H1 (cell line): ENCODE measurements around the gene ARL6IP5. TPM values are rescaled to one million over a fixed set of nuclear protein-coding genes. Genes with fewer than 3 reads are reported as not detected.

Source experiments
- CTCF ChIA-PET: fragments of 300-600 bp; sonication (Branson Sonifier 250); formaldehyde crosslinking; loops from one replicate; lab custom pipeline; 2021; ENCODE audit not compliant: partially characterized antibody; lab: Charles Lee
- POLR2A ChIA-PET: fragments of 300-600 bp; sonication (Branson Sonifier 250); formaldehyde crosslinking; loops from one replicate; lab custom pipeline; 2021; ENCODE audit warnings: inconsistent platforms; ENCODE audit not compliant: partially characterized antibody; lab: Charles Lee
- DNase-seq, 2 experiments: peaks; one replicate each; pipeline versions ENCODE4 v3.0.0 to v3.0.0-alpha.2; 2010 to 2022; ENCODE audit warnings: low spot score in 2 of 2, low read depth in 1 of 2, mixed read lengths in 1 of 2
- FAIRE-seq: peaks from 2 replicates; lab custom pipeline; 2011; peaks lifted over from hg19 to GRCh38; lab: Jason Lieb, UNC
- H2AFZ ChIP-seq: 2 replicates; pipeline ENCODE4 v1.8.1; 2012; ENCODE audit warnings: low read length, inconsistent platforms
- H2AK5ac ChIP-seq: 2 replicates; pipeline ENCODE4 v1.6.1; 2013; ENCODE audit warnings: low read depth, low read length
- H2BK120ac ChIP-seq: replicated peaks from 2 replicates; pipeline ENCODE3; 2013; ENCODE audit warnings: low read depth, low read length, inconsistent platforms
- H2BK12ac ChIP-seq: 2 replicates; pipeline ENCODE4 v1.6.1; 2013; ENCODE audit warnings: low read depth, low read length
- H2BK15ac ChIP-seq: 2 replicates; pipeline ENCODE4 v1.6.1; 2013; ENCODE audit warnings: low read length
- H2BK20ac ChIP-seq: 2 replicates; pipeline ENCODE4 v1.6.1; 2013; ENCODE audit warnings: low read length
- H2BK5ac ChIP-seq: 2 replicates; pipeline ENCODE4 v1.6.1; 2013; ENCODE audit warnings: low read depth, low read length
- H3K14ac ChIP-seq: 2 replicates; pipeline ENCODE4 v1.6.1; 2013; ENCODE audit warnings: inconsistent platforms; ENCODE audit not compliant: insufficient read length
- H3K18ac ChIP-seq: 2 replicates; pipeline ENCODE4 v1.6.1; 2013; ENCODE audit warnings: low read length; ENCODE audit errors: extremely low read depth
- H3K23ac ChIP-seq: 2 replicates; pipeline ENCODE4 v1.6.1; 2013; ENCODE audit warnings: inconsistent platforms; ENCODE audit not compliant: insufficient read length
- H3K23me2 ChIP-seq: 2 replicates; pipeline ENCODE4 v1.6.1; 2013; ENCODE audit warnings: low read depth, low read length
- H3K27ac ChIP-seq: 2 replicates; pipeline ENCODE4 v1.6.1; 2011; ENCODE audit warnings: low read depth, low read length, inconsistent platforms
- H3K27me3 ChIP-seq, 4 experiments: replicated peaks in 1 of 4; 1 replicate in 1 of 4; 2 replicates in 3 of 4; pipeline versions ENCODE4 v1.6.1 to v1.8.1; 2011 to 2013; ENCODE audit warnings: low read length in 3 of 4, mild to moderate bottlenecking in 3 of 4, inconsistent platforms in 2 of 4, mixed read lengths in 2 of 4, moderate library complexity in 1 of 4; ENCODE audit not compliant: control insufficient read depth in 3 of 4, insufficient read depth in 3 of 4; ENCODE audit errors: extremely low read depth in 1 of 4
- H3K36me3 ChIP-seq, 4 experiments: 2 replicates each; pipeline versions ENCODE4 v1.6.1 to v1.8.1; 2011 to 2013; ENCODE audit warnings: mild to moderate bottlenecking in 4 of 4, low read length in 3 of 4, moderate library complexity in 2 of 4, control low read depth in 1 of 4, inconsistent platforms in 1 of 4; ENCODE audit not compliant: insufficient read depth in 4 of 4, control insufficient read depth in 2 of 4
- H3K4ac ChIP-seq: replicated peaks from 2 replicates; pipeline ENCODE3; 2013; ENCODE audit warnings: low read length, low read depth, mixed read lengths, inconsistent platforms; ENCODE audit not compliant: insufficient read length
- H3K4me1 ChIP-seq, 4 experiments: replicated peaks in 1 of 4; 1 replicate in 1 of 4; 2 replicates in 3 of 4; pipeline versions ENCODE4 v1.6.1 to v1.8.1; 2011 to 2013; ENCODE audit warnings: low read length in 3 of 4, inconsistent platforms in 2 of 4, mixed read lengths in 1 of 4; ENCODE audit not compliant: insufficient read depth in 4 of 4, control insufficient read depth in 3 of 4
- H3K4me2 ChIP-seq, 2 experiments: 2 replicates each; pipeline versions ENCODE4 v1.6.1 to v1.8.1; 2011 to 2013; ENCODE audit warnings: low read depth in 2 of 2, low read length in 2 of 2, control low read depth in 1 of 2, inconsistent platforms in 1 of 2, mild to moderate bottlenecking in 1 of 2; ENCODE audit not compliant: insufficient read depth in 1 of 2
- H3K4me3 ChIP-seq, 4 experiments: fragments of 200-600, 300-600 bp in 1 of 4; sonication (generic), shearing (Covaris generic), sonication (Bioruptor Twin) in 1 of 4; 2 replicates each; pipeline versions ENCODE4 v1.5.1 to v1.8.1; 2011 to 2016; ENCODE audit warnings: low read length in 4 of 4, low read depth in 3 of 4, control low read depth in 2 of 4, inconsistent platforms in 2 of 4, mild to moderate bottlenecking in 2 of 4, mixed read lengths in 1 of 4, moderate library complexity in 1 of 4; ENCODE audit not compliant: insufficient read depth in 2 of 4; ENCODE audit errors: extremely low read depth in 1 of 4
- H3K56ac ChIP-seq: replicated peaks from 2 replicates; pipeline ENCODE3; 2013; ENCODE audit warnings: low read depth, mild to moderate bottlenecking, mixed read lengths, low read length, inconsistent platforms; ENCODE audit not compliant: insufficient read length
- H3K79me1 ChIP-seq: 2 replicates; pipeline ENCODE4 v1.6.1; 2013; ENCODE audit warnings: low read depth, low read length, control low read depth
- H3K79me2 ChIP-seq, 2 experiments: 2 replicates each; pipeline versions ENCODE4 v1.6.1 to v1.8.1; 2012 to 2013; ENCODE audit warnings: low read length in 2 of 2, mild to moderate bottlenecking in 2 of 2, inconsistent platforms in 1 of 2; ENCODE audit not compliant: insufficient read depth in 2 of 2, control insufficient read depth in 1 of 2
- H3K9ac ChIP-seq, 4 experiments: replicated peaks in 1 of 4; 1 replicate in 1 of 4; 2 replicates in 3 of 4; pipeline versions ENCODE4 v1.6.1 to v1.8.1; 2011 to 2013; ENCODE audit warnings: low read depth in 3 of 4, low read length in 3 of 4, control low read depth in 2 of 4, mild to moderate bottlenecking in 2 of 4, moderate library complexity in 2 of 4, inconsistent platforms in 1 of 4; ENCODE audit errors: extremely low read depth in 1 of 4
- H3K9me3 ChIP-seq, 2 experiments: 2 replicates each; pipeline versions ENCODE4 v1.6.1 to v1.8.1; 2012 to 2013; ENCODE audit warnings: mild to moderate bottlenecking in 2 of 2, moderate library complexity in 2 of 2, control low read depth in 1 of 2, inconsistent platforms in 1 of 2, low read depth in 1 of 2, low read length in 1 of 2, mixed read lengths in 1 of 2; ENCODE audit not compliant: insufficient read depth in 2 of 2
- H4K20me1 ChIP-seq, 2 experiments: replicated peaks in 1 of 2; 2 replicates each; pipeline versions ENCODE3 to v1.8.1; 2011 to 2013; ENCODE audit warnings: inconsistent platforms in 2 of 2, low read length in 2 of 2, mild to moderate bottlenecking in 1 of 2; ENCODE audit not compliant: insufficient read depth in 2 of 2, control insufficient read depth in 1 of 2
- H4K5ac ChIP-seq: 2 replicates; pipeline ENCODE4 v1.6.1; 2013; ENCODE audit warnings: low read length, low read depth, mixed read lengths, inconsistent platforms; ENCODE audit not compliant: insufficient read length
- H4K8ac ChIP-seq: 2 replicates; pipeline ENCODE4 v1.8.0; 2013; ENCODE audit warnings: mild to moderate bottlenecking, moderate library complexity, low read length, inconsistent platforms; ENCODE audit not compliant: insufficient read depth; ENCODE audit errors: extremely low read depth
- H4K91ac ChIP-seq: replicated peaks from 2 replicates; pipeline ENCODE3; 2013; ENCODE audit warnings: low read length, mixed read lengths, inconsistent platforms; ENCODE audit not compliant: insufficient read length
- BCL11A ChIP-seq, 2 experiments: IDR thresholded peaks; one replicate each; pipeline ENCODE4 v1.6.1; 2011; ENCODE audit warnings: low read depth in 2 of 2, low read length in 2 of 2, mild to moderate bottlenecking in 2 of 2
- CTBP2 ChIP-seq: IDR thresholded peaks from 2 replicates; pipeline ENCODE4 v1.7.0; 2011; ENCODE audit warnings: borderline replicate concordance, mild to moderate bottlenecking, moderate library complexity, mixed read lengths, low read length; ENCODE audit not compliant: insufficient read depth, insufficient read length
- FOSL1 ChIP-seq: IDR thresholded peaks from 2 replicates; pipeline ENCODE4 v1.6.1; 2011; ENCODE audit warnings: mild to moderate bottlenecking, low read depth, low read length, moderate library complexity; ENCODE audit not compliant: insufficient read depth
- NRF1 ChIP-seq: IDR thresholded peaks from 2 replicates; pipeline ENCODE4 v1.6.1; 2011; ENCODE audit warnings: mild to moderate bottlenecking, low read depth, low read length, improper control_type of control experiment
- SAP30 ChIP-seq: fragments of 300-600 bp; sonication (generic); IDR thresholded peaks from 2 replicates; pipeline ENCODE4 v1.7.1; 2012; ENCODE audit warnings: low read length, moderate library complexity, mild to moderate bottlenecking, inconsistent platforms; ENCODE audit not compliant: insufficient read depth, insufficient replicate concordance
- TAF1 ChIP-seq: IDR thresholded peaks from 2 replicates; pipeline ENCODE4 v1.6.1; 2011; ENCODE audit warnings: mild to moderate bottlenecking, low read depth, low read length
- TAF7 ChIP-seq: optimal IDR thresholded peaks from 2 replicates; pipeline ENCODE3; 2011; ENCODE audit warnings: low read depth, mild to moderate bottlenecking, inconsistent platforms, low read length, moderate library complexity, borderline replicate concordance
- YY1 ChIP-seq: IDR thresholded peaks from 2 replicates; pipeline ENCODE4 v1.6.1; 2011; ENCODE audit warnings: low read depth, mild to moderate bottlenecking, low read length
- polyA plus RNA-seq, 7 experiments: library from polyadenylated mRNA; depleted of rRNA in 3 of 7; stranded (reverse) in 5 of 7; unstranded in 2 of 7; fragments of >200 nt in 5 of 7; fragments of 200-250 nt in 2 of 7; gene quantifications; 1 replicate in 5 of 7; 2 replicates in 1 of 7; 4 replicates in 1 of 7; pipeline versions ENCODE4 v1.2.1 to v1.2.3, GENCODE V29; 2011 to 2013; ENCODE audit warnings: missing spikeins in 2 of 7, mixed read lengths in 2 of 7
- total RNA-seq: library from RNA; stranded (reverse); fragmentation: NEBNext Ultra II Directional; extraction: Animal tissue kit (Norgen Biotek cat#: 25700); gene quantifications from 2 replicates; pipeline ENCODE4 v1.2.1, GENCODE V29; 2021
- TF ChIP-seq, protein P1 (sequence below): IDR thresholded peaks from 2 replicates; pipeline ENCODE4 v1.6.1; 2012; ENCODE audit warnings: low read length, inconsistent platforms

ARL6IP5 gene
- total and polyA plus RNA-seq, 2 of the 8 experiments (the other 6 are each of a cell fraction or from before 2014, with no cell fraction given) = 24.9 to 30.1 TPM

DNA sequence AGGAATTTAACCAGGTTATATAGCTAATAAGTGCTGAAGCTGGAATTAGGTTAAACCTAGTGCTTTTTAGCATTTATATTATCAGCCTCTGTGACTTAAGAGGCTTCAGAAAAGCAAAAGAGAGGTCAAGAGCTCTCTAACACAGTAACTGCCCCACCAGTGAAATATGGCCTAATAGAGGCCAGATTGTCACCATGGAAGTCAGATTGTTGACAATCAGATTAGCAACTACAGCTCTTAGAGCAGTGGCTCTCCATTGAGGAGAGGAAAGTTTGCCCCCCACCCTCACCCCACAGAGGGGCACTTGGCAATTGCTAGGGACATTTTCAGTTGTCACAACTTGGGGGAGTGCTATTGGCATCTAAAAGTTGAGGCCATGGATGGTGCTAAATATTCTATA lies 61.0 kb downstream of the ARL6IP5 start:
- peaks cover 0 to 6% (median 2%) of the 10 kb centered on the region in 4 experiments; a peak in 3 of 7 replicates for H3K27me3 ChIP-seq
- H3K23ac ChIP-seq = no peak overlapping the region
- no peaks in the 10 kb centered on the region for H3K79me1 ChIP-seq
- ChIA-PET CTCF (interaction anchor here (1.0 to 2.1 kb wide), 8 partner anchors 9 to 281 kb away, joined by 3 to 12 read pairs (median 6); no protein-coding TSS in a partner anchor), POLR2A (no interaction called here)
- H3K14ac ChIP-seq = no peak overlapping the region
- FAIRE-seq (no peak), DNase-seq (no peak)
- no peak overlapping the region for H3K4me3 ChIP-seq
- no peaks in the 10 kb centered on the region for H4K20me1 ChIP-seq
- no peak overlapping the region for H4K91ac ChIP-seq
- no peak overlapping the region for H3K27ac ChIP-seq
- no peak overlapping the region for H3K4ac ChIP-seq
- no peak overlapping the region for H4K5ac ChIP-seq
- H3K56ac ChIP-seq = no peak overlapping the region
- H3K18ac ChIP-seq = no peak overlapping the region
- no peak overlapping the region for H2AK5ac ChIP-seq
- H4K8ac ChIP-seq = no peak overlapping the region
- no peak overlapping the region for H3K9ac ChIP-seq
- peaks cover 0 to 6% (median 4%) of the 10 kb centered on the region in 4 experiments; a peak in 5 of 7 replicates for H3K4me1 ChIP-seq
- H3K4me2 ChIP-seq = no peak overlapping the region; a peak in 1 of 4 replicates
- H3K36me3 ChIP-seq = no peaks in the 10 kb centered on the region
- H2BK120ac ChIP-seq = no peak overlapping the region
- H3K23me2 ChIP-seq = no peaks in the 10 kb centered on the region
- H2BK20ac ChIP-seq = no peak overlapping the region
- TF ChIP-seq YY1 (no peak), BCL11A (IDR thresholded peaks at IDR 0.05; ENCODE audit: low read depth in 2 of 2, low read length in 2 of 2) (no peak), TAF7 (no peak), NRF1 (no peak), FOSL1 (no peak), CTBP2 (no peak), TAF1 (no peak), SAP30 (no peak)
- TF ChIP-seq, protein P1, sequence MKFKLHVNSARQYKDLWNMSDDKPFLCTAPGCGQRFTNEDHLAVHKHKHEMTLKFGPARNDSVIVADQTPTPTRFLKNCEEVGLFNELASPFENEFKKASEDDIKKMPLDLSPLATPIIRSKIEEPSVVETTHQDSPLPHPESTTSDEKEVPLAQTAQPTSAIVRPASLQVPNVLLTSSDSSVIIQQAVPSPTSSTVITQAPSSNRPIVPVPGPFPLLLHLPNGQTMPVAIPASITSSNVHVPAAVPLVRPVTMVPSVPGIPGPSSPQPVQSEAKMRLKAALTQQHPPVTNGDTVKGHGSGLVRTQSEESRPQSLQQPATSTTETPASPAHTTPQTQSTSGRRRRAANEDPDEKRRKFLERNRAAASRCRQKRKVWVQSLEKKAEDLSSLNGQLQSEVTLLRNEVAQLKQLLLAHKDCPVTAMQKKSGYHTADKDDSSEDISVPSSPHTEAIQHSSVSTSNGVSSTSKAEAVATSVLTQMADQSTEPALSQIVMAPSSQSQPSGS = no peak
- H3K9me3 ChIP-seq = no peaks in the 10 kb centered on the region
- H2BK12ac ChIP-seq = no peak overlapping the region
- H2AFZ ChIP-seq = no peak overlapping the region
- no peaks in the 10 kb centered on the region for H3K79me2 ChIP-seq
- H2BK5ac ChIP-seq = no peak overlapping the region
- no peak overlapping the region for H2BK15ac ChIP-seq
